ENCODE measurements around the gene OTULIN.

The OTULIN gene

GRCh38 chr5:14683906-14684455 is 19.5 kb downstream of the OTULIN start:
- Histone ChIP-seq H3K4me3 (ENCODE audit: low read length) (no peak overlapping the region), H3K36me3 (ENCODE audit: insufficient read depth, low read depth, low read length) (peaks cover 56% of the 10 kb centered on the region), H3K27me3 (ENCODE audit: insufficient read depth, low read length) (no peaks in the 10 kb centered on the region), H3K9me3 (ENCODE audit: insufficient read depth, low read depth, low read length) (no peaks in the 10 kb centered on the region), H3K4me1 (ENCODE audit: insufficient read depth, low read length) (no peaks in the 10 kb centered on the region), H3K9ac (ENCODE audit: low read depth, low read length) (no peak overlapping the region), H3K27ac (ENCODE audit: low read length) (no peak overlapping the region)

- H3K27me3 ChIP-seq (ENCODE audit: insufficient read depth, low read length): no peaks in the 10 kb centered on the region
- H3K36me3 ChIP-seq (ENCODE audit: insufficient read depth, low read depth, low read length): peaks cover 60% of the 10 kb centered on the region
- H3K9me3 ChIP-seq (ENCODE audit: insufficient read depth, low read depth, low read length): no peaks in the 10 kb centered on the region
- no peaks in the 10 kb centered on the region for H3K4me1 ChIP-seq (ENCODE audit: insufficient read depth, low read length)
- H3K9ac ChIP-seq (ENCODE audit: low read depth, low read length): no peak overlapping the region
- H3K27ac ChIP-seq (ENCODE audit: low read length): no peak overlapping the region
- H3K4me3 ChIP-seq (ENCODE audit: low read length): no peak overlapping the region
Observed at GRCh38 chr5:14684757-14685156, 20.2 kb downstream of the OTULIN start.

- Histone ChIP-seq H3K9me3 (ENCODE audit: insufficient read depth, low read depth, low read length) (no peaks in the 10 kb centered on the region), H3K4me1 (ENCODE audit: insufficient read depth, low read length) (no peaks in the 10 kb centered on the region), H3K36me3 (ENCODE audit: insufficient read depth, low read depth, low read length) (peaks cover 61% of the 10 kb centered on the region), H3K4me3 (ENCODE audit: low read length) (no peak overlapping the region), H3K27me3 (ENCODE audit: insufficient read depth, low read length) (no peaks in the 10 kb centered on the region), H3K27ac (ENCODE audit: low read length) (no peak overlapping the region), H3K9ac (ENCODE audit: low read depth, low read length) (no peak overlapping the region)
Observed at GRCh38 chr5:14685757-14686156, 21.2 kb downstream of the OTULIN start.

GRCh38 chr5:14686517-14686916 is 22.0 kb downstream of the OTULIN start:
- peaks cover 62% of the 10 kb centered on the region for H3K36me3 ChIP-seq (ENCODE audit: insufficient read depth, low read depth, low read length)
- H3K27me3 ChIP-seq (ENCODE audit: insufficient read depth, low read length): no peaks in the 10 kb centered on the region

GRCh38 chr5:14687023-14687665 is 22.6 kb downstream of the OTULIN start:
- Histone ChIP-seq H3K9ac (ENCODE audit: low read depth, low read length) (no peak overlapping the region), H3K27ac (ENCODE audit: low read length) (no peak overlapping the region), H3K27me3 (ENCODE audit: insufficient read depth, low read length) (no peaks in the 10 kb centered on the region), H3K9me3 (ENCODE audit: insufficient read depth, low read depth, low read length) (no peaks in the 10 kb centered on the region), H3K36me3 (ENCODE audit: insufficient read depth, low read depth, low read length) (peaks cover 62% of the 10 kb centered on the region), H3K4me3 (ENCODE audit: low read length) (no peak overlapping the region), H3K4me1 (ENCODE audit: insufficient read depth, low read length) (no peaks in the 10 kb centered on the region)

More at GRCh38 chr5:14686517-14686916, 22.0 kb downstream of the OTULIN start:
- no peaks in the 10 kb centered on the region for H3K4me1 ChIP-seq (ENCODE audit: insufficient read depth, low read length)
- no peak overlapping the region for H3K4me3 ChIP-seq (ENCODE audit: low read length)
- no peaks in the 10 kb centered on the region for H3K9me3 ChIP-seq (ENCODE audit: insufficient read depth, low read depth, low read length)
- no peak overlapping the region for H3K27ac ChIP-seq (ENCODE audit: low read length)
- no peak overlapping the region for H3K9ac ChIP-seq (ENCODE audit: low read depth, low read length)

GRCh38 chr5:14693070-14693469 is 28.6 kb downstream of the OTULIN start:
- H3K4me3 ChIP-seq (ENCODE audit: low read length): no peak overlapping the region
- H3K4me1 ChIP-seq (ENCODE audit: insufficient read depth, low read length): peaks cover 15% of the 10 kb centered on the region
- no peaks in the 10 kb centered on the region for H3K27me3 ChIP-seq (ENCODE audit: insufficient read depth, low read length)
- H3K9ac ChIP-seq (ENCODE audit: low read depth, low read length): no peak overlapping the region
- peaks cover 69% of the 10 kb centered on the region for H3K36me3 ChIP-seq (ENCODE audit: insufficient read depth, low read depth, low read length)
- no peak overlapping the region for H3K27ac ChIP-seq (ENCODE audit: low read length)
- no peaks in the 10 kb centered on the region for H3K9me3 ChIP-seq (ENCODE audit: insufficient read depth, low read depth, low read length)

GRCh38 chr5:14695152-14695551 is 30.6 kb downstream of the OTULIN start:
- H3K27me3 ChIP-seq (ENCODE audit: insufficient read depth, low read length): no peaks in the 10 kb centered on the region
- H3K27ac ChIP-seq (ENCODE audit: low read length): no peak overlapping the region
- no peaks in the 10 kb centered on the region for H3K9me3 ChIP-seq (ENCODE audit: insufficient read depth, low read depth, low read length)
- no peak overlapping the region for H3K4me3 ChIP-seq (ENCODE audit: low read length)
- H3K4me1 ChIP-seq (ENCODE audit: insufficient read depth, low read length): peaks cover 15% of the 10 kb centered on the region
- H3K36me3 ChIP-seq (ENCODE audit: insufficient read depth, low read depth, low read length): peaks cover 62% of the 10 kb centered on the region
- H3K9ac ChIP-seq (ENCODE audit: low read depth, low read length): no peak overlapping the region

GRCh38 chr5:14696057-14696456 is 31.5 kb downstream of the OTULIN start:
- Histone ChIP-seq H3K27me3 (ENCODE audit: insufficient read depth, low read length) (no peaks in the 10 kb centered on the region), H3K4me3 (ENCODE audit: low read length) (no peak overlapping the region), H3K27ac (ENCODE audit: low read length) (no peak overlapping the region), H3K36me3 (ENCODE audit: insufficient read depth, low read depth, low read length) (peaks cover 56% of the 10 kb centered on the region), H3K9ac (ENCODE audit: low read depth, low read length) (peak overlapping the region; percentile 19; the same call in 1 of the 2 replicates), H3K9me3 (ENCODE audit: insufficient read depth, low read depth, low read length) (no peaks in the 10 kb centered on the region), H3K4me1 (ENCODE audit: insufficient read depth, low read length) (peaks cover 15% of the 10 kb centered on the region)

- Histone ChIP-seq H3K27me3 (ENCODE audit: insufficient read depth, low read length) (no peaks in the 10 kb centered on the region), H3K9ac (ENCODE audit: low read depth, low read length) (no peak overlapping the region), H3K36me3 (ENCODE audit: insufficient read depth, low read depth, low read length) (peaks cover 48% of the 10 kb centered on the region), H3K4me1 (ENCODE audit: insufficient read depth, low read length) (peaks cover 15% of the 10 kb centered on the region), H3K9me3 (ENCODE audit: insufficient read depth, low read depth, low read length) (no peaks in the 10 kb centered on the region), H3K27ac (ENCODE audit: low read length) (no peak overlapping the region), H3K4me3 (ENCODE audit: low read length) (no peak overlapping the region)
Observed at GRCh38 chr5:14696851-14697250, 32.3 kb downstream of the OTULIN start.

- Histone ChIP-seq H3K9me3 (ENCODE audit: insufficient read depth, low read depth, low read length) (no peaks in the 10 kb centered on the region), H3K27me3 (ENCODE audit: insufficient read depth, low read length) (no peaks in the 10 kb centered on the region), H3K27ac (ENCODE audit: low read length) (no peak overlapping the region), H3K4me3 (ENCODE audit: low read length) (no peak overlapping the region), H3K36me3 (ENCODE audit: insufficient read depth, low read depth, low read length) (peaks cover 33% of the 10 kb centered on the region), H3K4me1 (ENCODE audit: insufficient read depth, low read length) (peaks cover 15% of the 10 kb centered on the region), H3K9ac (ENCODE audit: low read depth, low read length) (no peak overlapping the region)
Observed at GRCh38 chr5:14698495-14698894, 34.0 kb downstream of the OTULIN start.

- no peak overlapping the region for H3K9ac ChIP-seq (ENCODE audit: low read depth, low read length)
- peaks cover 27% of the 10 kb centered on the region for H3K36me3 ChIP-seq (ENCODE audit: insufficient read depth, low read depth, low read length)
- no peaks in the 10 kb centered on the region for H3K9me3 ChIP-seq (ENCODE audit: insufficient read depth, low read depth, low read length)
- no peaks in the 10 kb centered on the region for H3K27me3 ChIP-seq (ENCODE audit: insufficient read depth, low read length)
- peaks cover 15% of the 10 kb centered on the region for H3K4me1 ChIP-seq (ENCODE audit: insufficient read depth, low read length)
- no peak overlapping the region for H3K27ac ChIP-seq (ENCODE audit: low read length)
- no peak overlapping the region for H3K4me3 ChIP-seq (ENCODE audit: low read length)
Observed at GRCh38 chr5:14699159-14699558, 34.6 kb downstream of the OTULIN start.

- Histone ChIP-seq H3K4me1 (ENCODE audit: insufficient read depth, low read length) (peaks cover 15% of the 10 kb centered on the region), H3K9me3 (ENCODE audit: insufficient read depth, low read depth, low read length) (no peaks in the 10 kb centered on the region), H3K36me3 (ENCODE audit: insufficient read depth, low read depth, low read length) (peaks cover 26% of the 10 kb centered on the region), H3K4me3 (ENCODE audit: low read length) (no peak overlapping the region), H3K27ac (ENCODE audit: low read length) (no peak overlapping the region), H3K27me3 (ENCODE audit: insufficient read depth, low read length) (no peaks in the 10 kb centered on the region), H3K9ac (ENCODE audit: low read depth, low read length) (no peak overlapping the region)
Observed at GRCh38 chr5:14699807-14700400, 35.4 kb downstream of the OTULIN start.
